HG03064 (cell line): ENCODE results near the gene SLC24A2.

Source experiments
- ATAC-seq: cut with Tn5 transposase; IDR thresholded peaks from one replicate; pipeline ENCODE4 v1.9.1; 2021; ENCODE audit warnings: low read depth; ENCODE audit not compliant: unreplicated experiment

The SLC24A2 gene

GRCh38 chr9:19768798-19769197 lies 20.0 kb downstream of the SLC24A2 start:
- no peak for ATAC-seq

DNA sequence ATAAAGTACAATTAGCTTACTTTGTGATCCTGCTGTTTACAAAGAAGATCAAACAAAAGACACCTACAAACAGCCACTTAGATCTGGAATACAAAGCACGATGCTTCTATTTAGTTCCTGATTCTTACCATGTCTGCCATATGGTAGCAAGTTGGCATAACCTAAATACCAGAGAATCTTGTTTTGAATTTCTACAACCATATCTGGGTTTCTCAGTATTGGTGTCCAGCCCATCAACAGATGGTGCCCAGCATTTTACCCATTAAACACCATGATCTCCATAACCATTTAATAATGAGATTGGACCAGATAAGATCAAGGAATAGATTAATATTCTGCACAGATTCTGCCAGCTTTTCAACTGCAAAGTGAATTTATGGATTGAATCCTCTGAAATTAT lies 29.8 kb downstream of the SLC24A2 start:
- no peak for ATAC-seq

DNA sequence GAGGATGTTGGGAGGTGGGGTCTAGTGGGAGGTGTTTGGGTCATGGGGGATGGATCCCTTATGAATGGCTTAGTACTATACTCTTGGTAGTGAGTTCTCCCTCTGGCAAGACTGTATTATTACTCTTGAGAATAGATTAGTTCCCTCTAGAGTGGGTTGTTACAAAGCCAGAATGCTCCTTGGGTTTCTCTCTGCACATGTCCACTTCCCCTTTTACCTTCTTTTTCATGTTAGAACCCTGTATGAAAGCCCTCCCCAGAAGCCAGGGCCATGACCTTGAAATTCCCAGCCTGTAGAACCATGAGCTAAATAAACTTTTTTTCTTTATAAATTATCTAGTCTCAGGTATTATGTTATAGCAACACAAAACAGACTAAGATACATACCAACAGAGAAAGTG lies 31.1 kb downstream of the SLC24A2 start:
- no peak for ATAC-seq

- ATAC-seq = no peak
Measured at GRCh38 chr9:19754921-19755320, 33.9 kb downstream of the SLC24A2 start.

- no peak for ATAC-seq
Measured at GRCh38 chr9:19748278-19749126, 40.3 kb downstream of the SLC24A2 start.

DNA sequence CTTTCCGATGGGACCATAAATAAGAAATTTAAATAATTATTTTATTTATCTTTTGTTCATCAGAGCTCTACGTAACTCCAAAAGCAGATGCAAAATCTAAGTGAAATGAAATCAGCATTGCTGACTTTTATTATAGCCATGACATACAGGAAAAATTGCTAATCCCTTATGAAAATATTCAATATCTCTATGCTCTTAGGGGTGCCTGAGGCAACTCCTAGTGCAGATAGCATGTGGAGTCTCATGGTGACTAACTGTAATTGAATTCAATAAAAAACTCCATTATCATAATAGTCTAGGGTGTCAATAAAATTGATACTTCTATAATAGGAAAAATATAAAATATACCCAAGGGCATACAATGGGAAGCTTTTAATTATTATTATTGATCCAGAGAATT lies 42.6 kb downstream of the SLC24A2 start:
- no peak for ATAC-seq

DNA sequence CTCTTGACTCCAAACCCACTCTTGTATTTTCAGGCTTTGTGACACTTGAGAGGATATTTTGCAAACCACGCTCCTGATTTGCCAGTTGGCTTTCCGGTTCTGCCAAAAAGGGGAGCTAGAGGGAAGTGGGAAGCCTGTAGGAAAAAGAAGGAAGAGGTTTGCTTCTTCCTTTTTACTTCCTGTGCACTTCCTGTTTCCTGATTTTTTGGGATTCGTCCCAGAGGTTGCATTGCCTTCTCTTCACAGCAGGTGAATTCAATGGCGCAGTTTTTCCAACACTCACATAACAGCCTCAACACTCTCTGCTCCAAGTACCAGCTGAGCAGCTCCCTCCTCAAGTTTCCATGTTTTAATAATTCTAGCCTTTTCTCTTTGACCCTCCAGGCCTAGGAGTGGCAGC lies 47.7 kb downstream of the SLC24A2 start:
- ATAC-seq = no peak
